HG03442 (cell line): ENCODE measurements around the gene ZNF440.
"Not testable (repeated sequence)": the region's sequence is repeated elsewhere in the genome, so short reads cannot be mapped to it uniquely, and the experiment has no call there.

Experiments
- ATAC-seq: cut with Tn5 transposase; IDR thresholded peaks from one replicate; pipeline ENCODE4 v1.9.1; 2021; ENCODE audit warnings: mild to moderate bottlenecking, moderate library complexity; ENCODE audit not compliant: unreplicated experiment

ZNF440 gene

DNA sequence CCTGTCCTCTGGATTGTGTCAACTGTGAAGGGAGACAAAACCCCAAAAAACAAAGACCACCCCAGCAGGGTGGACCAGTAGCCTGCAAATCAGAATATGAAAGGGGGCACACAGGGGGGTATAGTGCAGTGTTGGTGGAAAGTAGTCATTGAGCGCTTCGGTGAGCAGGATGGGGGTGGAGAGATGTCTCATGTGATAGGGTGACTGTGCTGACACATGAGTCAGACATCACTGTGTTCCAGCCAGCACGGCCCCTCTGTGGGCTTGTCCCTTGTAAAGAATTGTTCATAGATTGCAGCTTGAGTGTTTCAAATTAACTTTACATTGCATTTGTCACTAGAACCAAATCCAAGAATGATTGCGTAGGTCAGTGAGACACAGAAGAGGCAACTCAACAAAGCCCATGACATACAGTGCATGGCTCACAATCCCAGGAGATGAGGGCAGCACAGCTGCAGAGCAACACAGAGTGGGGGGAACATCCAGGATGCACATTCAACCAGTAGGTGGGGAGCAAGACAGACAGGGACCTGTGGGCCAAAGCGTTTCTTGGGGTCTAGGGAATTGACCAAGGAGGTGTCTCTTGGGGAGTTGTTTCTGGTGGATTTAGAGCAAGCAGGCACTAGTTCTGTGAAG is 7.5 kb downstream of the ZNF440 start:
- no peak for ATAC-seq

DNA sequence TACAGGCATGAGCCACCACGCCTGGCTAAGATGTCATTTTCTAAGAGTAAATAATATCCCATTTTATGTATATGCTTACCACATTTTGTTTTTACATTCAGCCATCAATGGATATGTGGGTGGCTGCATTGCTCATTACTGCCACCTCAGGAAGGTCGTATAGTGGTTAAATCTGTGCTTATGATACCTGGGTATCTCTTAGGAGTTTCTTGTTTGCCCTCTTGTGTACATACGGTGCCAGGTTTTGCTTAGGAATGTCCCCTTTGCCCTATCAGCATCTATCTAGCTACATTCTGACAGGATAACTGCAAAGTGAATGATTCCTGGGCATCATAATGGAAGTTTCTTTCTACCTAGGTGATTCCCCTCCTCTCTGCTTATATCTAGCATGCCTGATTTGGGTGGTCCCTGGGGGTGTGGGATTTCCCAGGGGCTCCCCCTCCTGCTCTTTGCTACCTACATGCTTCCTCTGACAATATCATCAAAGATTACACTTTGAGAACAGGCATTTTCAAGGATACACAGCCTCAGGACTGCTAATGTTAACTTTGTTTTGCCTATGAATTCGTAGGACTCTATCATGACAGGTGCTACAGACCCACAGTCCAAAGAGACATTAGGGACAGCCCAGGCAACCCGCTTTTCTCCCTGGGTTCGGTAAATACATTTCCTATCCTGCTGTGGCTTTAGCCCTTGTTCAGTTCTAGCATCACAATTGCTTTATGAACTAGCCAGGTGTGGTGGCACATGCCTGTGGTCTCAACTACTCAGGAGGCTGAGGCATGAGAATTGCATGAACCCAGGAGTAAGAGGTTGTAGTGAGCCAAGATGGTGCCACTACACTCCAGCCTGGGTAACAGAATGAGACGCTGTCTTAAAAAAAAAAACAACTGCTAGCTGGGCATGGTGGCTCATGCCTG is 15.1 kb downstream of the ZNF440 start:
- not testable (repeated sequence) for ATAC-seq

DNA sequence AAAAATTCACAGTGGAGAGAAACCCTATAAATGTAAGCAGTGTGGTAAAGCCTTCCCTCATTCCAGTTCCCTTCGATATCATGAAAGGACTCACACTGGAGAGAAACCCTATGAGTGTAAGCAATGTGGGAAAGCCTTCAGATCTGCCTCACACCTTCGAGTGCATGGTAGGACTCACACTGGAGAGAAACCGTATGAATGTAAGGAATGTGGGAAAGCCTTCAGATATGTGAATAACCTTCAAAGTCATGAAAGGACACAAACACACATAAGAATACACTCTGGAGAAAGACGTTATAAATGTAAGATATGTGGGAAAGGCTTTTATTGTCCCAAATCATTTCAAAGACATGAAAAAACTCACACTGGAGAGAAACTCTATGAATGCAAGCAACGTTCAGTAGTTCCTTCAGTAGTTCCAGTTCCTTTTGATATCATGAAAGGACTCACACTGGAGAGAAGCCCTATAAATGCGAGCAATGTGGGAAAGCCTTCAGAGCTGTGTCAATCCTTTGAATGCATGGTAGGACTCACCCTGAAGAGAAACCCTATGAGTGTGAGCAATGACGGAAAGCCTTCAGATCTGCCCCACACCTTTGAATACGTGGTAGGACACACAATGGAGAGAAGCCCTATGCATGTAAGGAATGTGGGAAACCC is 18.3 kb downstream of the ZNF440 start:
- no peak for ATAC-seq

DNA sequence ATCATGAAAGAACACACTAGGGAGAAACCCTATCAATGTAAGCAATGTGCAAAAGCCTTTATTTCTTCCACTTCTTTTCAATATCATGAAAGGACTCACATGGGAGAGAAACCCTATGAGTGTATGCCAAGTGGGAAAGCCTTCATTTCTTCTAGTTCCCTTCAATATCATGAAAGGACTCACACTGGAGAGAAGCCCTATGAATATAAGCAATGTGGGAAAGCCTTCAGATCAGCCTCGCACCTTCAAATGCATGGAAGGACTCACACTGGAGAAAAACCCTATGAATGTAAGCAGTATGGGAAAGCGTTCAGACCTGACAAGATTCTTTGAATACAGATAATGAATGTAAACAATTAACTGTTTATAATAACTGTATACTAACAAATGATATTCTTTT is 19.5 kb downstream of the ZNF440 start:
- no peak for ATAC-seq

DNA sequence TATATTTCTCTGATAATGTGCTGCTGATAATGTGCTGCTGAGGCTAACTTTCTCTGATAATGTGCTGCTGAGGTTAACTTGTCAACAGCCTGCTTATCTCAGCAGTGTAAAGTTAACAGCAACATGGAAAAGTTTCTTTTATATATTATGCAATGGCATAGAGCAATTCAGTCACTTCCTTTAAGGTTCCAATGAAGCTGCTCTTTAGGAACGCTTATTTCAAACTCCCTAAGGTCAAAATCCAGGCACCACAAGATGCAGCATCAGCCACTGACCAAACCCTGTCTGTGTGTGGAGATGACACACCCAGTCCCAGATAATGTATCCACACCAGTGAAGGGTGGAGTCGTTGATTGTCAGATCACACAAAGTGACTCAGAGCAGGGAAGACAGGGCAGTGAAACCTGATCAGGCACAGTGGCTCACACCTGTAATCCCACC is 21.6 kb downstream of the ZNF440 start:
- ATAC-seq = not testable (repeated sequence)

DNA sequence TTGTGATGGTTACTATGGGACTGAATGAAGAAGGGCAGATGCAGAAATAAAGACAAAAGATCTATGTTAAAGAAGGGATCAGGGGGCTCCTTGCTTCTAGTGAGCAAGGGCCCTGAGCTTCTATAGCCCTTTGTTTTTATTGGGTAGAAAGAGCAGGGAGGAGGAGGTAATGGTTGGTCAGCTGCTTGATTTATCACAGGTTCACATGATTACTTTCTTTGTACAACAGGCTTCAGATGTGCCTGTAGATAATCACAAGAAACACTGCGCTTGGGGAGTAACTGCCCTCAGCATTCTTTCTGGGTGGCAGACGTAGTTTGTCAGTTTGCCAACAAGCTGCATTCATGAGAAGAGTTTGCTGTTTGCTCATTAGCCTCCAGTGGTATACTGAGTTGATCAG is 29.6 kb downstream of the ZNF440 start:
- ATAC-seq = no peak

DNA sequence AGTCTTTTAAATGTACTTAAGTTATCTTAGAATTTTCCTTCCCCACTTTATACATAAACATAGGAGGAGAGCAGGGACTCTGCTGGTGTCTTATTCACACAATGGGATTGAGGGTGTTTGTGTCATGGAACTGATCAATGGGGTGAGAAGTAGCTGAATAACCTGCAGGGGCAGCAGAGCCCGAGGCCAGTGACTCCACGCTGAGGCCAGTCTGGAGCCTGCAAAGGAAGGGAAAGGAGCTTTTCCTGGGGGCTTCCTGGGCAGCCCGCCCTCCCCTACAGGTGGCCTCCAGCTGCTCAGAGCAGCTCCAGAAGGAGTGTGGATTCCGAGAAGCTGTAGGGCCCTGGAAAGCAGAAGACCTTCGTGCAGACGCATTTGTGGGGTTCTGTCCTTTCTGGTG is 33.5 kb downstream of the ZNF440 start:
- ATAC-seq = not testable (repeated sequence)

DNA sequence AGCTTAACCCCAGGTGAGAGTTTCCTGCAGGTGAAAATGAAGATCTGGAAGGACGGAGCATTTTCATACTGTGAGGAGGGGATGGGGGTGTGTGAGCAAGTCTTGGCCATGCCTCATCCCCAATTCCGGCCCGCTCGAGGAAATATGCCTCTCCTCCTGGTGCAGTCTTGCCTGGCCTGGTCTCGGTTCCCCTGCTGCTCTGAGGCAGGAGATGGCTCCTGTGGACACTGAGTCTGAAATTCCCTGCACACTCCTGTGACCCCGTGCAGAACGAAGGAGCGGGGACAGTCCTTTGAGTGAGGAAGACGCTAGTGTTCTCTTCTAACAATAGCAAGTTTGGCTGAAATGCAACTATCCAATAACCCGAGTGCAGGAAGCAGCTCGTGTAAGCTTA is 34.1 kb downstream of the ZNF440 start:
- no peak for ATAC-seq

DNA sequence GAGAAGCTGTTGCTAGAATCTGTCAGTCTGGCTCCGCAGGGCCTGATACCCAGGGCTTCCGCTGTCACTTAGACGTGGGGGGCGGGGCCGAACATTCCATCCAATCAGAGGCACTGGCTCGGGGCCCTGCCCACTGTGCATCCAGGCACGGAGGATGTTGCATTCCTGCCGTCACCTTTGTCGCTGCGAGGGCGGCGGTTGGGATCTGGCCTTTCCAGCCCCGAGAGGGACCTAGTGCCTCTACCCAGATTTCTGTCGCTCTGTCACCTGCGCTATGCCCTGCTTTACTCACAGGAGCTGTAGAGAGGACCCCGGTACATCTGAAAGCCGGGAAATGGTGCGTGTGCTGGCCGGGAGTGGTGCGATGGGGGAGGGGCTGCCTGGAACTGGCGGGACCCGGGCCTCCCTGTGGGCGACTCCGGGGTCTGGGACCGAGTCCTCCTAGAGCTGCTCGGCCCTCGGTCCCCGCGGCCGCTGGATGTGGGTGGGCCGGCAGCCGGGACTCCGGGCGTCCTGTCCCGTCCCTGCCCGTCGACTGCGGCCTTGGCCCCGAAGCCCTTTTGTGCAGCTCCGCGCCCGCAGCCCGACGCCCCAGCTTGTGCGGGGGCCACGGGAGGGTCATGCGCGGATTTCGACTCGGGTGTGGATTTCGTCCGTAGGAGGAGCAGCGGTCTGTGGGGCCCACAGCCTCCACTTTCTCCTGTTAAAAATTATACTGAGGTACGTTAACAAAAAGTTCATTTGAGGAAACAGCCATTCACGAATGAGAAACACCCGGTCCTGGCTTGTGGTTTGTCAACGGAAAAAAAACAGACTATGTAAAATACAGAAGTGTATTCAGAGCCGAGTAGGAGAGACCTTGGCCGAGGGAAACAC is 34.8 kb downstream of the ZNF440 start, which contains the start of gene ZNF439:
Gene ZNF439 (plus strand): TSS at position 133 of the 876 bp plus-strand sequence. CDS start 142 bp downstream, at position 275.
- ATAC-seq = peak; percentile 69

DNA sequence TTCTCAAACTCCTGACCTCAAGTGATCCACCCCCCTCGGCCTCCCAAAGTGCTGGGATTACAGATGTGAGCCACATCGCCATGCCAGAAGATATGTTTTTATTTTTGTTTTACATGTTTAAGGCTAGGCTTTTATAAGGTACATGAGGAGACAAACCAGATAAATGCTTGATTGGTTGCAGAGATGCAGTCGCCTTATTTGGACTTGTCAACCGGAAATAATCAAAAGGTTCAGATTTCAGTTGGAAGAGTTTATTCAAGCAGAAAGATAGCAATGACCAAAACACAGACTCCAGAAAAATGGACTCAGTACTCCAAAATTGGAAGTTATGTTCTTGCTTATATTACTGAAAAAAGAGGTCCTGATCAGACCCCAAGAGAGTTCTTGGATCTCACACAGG is 36.2 kb downstream of the ZNF440 start:
- not testable (repeated sequence) for ATAC-seq

DNA sequence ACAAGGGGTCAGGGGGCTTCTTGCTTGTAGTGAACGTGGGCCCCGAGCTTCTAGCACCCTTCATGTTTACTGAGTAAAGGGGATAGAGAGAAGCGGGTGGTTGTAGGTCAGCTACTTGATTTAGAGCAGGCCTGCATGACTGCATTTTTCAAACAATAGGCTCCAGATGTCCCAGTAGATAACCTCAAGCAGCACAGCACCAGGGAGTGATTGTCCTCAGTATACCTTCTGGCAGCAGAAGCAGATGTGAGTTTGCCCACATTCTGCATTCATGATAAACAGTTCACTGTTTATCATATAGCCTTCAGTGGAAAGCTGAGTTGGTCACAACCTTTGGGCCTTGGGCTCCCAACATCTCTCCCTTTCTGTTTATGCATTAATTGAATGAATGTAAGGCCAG is 39.3 kb downstream of the ZNF440 start:
- ATAC-seq = no peak

DNA sequence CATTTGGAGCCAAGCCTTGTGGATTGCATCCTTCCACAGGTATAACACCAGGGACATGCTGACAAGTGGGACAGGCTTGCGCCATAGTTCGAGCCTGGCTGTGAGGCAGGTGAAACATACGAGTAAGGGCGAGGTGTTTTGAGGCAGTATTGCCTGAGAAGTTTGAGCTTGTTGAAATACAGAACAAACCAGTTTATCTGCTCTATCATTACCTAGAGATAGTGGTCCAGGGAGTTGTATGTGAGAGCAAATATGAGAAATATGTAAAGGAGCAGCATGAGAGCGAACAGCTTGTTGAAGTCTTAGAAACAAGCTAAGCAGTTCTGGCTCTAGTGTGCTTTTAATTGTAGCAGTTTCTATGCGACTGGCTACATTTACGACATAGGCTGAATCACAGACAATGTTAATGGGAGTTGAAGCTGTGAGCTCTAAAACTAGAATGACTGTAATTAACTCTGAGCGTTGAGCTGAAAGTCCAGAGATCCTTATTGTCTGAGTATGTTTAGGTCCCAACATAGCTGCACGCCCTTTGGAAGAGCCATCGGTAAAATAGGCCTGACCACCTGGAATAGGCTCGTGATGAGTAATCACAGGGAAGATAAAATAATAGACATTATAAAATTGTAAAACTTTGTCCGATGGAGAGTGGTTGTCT is 42.6 kb downstream of the ZNF440 start:
- ATAC-seq = no peak

DNA sequence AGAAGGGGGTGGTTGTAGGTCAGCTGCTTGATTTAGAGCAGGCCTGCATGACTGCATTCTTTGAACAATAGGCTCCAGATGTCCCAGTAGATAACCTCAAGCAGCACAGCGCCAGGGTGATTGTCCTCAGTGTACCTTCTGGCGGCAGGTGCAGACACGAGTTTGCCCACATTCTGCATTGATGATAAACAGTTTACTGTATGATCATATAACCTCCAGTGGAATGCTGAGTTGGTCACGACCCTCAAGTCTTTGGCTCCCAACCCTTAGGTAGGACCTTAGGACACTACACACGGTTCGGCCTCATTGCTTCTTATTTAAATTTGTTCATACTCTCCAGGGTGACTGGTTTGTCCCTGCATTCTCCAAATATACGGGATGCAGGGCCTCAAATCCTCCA is 46.6 kb downstream of the ZNF440 start:
- no peak for ATAC-seq

DNA sequence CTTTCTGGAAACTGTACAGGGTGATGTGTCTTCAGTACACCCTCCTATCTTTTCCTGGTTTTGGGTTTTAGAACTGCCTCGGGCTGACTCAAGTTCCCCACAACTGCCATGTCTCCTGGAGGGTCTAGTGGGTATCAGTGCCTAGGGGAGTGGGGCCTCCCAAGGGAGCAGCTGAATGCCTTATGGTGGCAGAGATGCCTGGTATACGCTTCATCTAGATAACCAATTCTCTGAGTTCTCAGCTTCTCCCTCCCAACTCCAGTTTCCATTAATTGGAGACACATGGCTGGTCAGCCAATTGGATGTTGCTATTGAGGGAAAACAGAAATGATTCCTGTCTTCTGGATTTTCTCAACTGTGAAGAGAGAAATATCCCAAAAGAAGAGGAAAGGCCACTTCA is 47.2 kb downstream of the ZNF440 start:
- no peak for ATAC-seq

DNA sequence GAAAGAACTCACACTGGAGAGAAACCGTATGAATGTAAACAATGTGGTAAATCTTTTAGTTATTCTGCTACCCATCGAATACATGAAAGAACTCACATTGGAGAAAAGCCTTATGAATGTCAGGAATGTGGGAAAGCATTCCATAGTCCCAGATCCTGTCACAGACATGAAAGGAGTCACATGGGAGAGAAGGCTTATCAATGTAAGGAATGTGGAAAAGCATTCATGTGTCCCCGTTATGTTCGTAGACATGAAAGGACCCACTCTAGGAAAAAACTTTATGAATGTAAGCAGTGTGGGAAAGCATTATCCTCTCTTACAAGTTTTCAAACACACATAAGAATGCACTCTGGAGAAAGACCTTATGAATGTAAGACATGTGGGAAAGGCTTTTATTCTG is 53.7 kb downstream of the ZNF440 start:
- ATAC-seq = not testable (repeated sequence)

DNA sequence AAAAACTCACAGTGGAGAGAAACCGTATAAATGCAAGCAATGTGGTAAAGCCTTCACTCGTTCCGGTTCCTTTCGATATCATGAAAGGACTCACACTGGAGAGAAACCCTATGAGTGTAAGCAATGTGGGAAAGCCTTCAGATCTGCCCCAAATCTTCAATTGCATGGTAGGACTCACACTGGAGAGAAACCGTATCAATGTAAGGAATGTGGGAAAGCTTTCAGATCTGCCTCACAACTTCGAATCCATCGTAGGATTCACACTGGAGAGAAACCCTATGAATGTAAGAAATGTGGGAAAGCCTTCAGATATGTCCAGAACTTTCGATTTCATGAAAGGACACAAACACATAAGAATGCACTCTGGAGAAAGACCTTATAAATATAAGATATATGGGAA is 54.1 kb downstream of the ZNF440 start:
- ATAC-seq = no peak

DNA sequence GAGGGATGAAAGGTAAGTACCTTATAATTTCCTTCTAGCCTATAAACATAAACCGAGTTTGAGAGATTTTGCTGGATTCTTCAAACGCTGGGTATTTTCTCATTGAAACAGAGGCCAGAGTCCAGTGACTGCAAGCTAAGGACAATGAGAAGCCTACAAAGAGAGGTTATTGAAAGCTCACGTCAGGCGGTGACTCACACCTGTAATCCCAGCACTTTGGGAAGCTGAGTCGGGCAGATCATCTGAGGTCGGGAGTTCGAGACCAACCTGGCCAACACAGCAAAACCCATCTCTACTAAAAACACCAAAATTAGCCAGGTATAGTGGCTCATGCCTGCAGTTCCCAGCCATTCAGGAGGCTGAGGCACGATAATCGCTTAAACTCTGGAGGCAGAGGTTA is 58.6 kb downstream of the ZNF440 start:
- ATAC-seq = no peak

DNA sequence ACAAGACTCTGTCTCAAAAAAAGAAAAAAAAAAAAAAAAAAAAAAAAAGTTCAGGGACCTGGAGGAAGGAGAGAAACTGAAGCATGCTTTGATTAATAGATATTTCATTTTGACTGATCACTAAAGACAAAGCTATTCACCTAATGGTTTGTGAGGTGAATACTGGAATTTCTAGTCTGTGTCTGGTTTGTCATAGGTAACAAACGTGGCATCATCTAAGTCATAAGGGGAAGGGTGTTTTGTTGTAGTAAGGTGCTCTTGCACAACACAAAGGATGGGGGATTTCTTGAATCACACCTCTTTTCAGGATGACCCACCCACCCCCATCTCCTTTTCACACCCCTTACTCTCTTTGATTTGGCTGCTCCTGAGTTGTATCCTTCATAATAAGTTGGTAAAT is 59.7 kb downstream of the ZNF440 start:
- no peak for ATAC-seq

DNA sequence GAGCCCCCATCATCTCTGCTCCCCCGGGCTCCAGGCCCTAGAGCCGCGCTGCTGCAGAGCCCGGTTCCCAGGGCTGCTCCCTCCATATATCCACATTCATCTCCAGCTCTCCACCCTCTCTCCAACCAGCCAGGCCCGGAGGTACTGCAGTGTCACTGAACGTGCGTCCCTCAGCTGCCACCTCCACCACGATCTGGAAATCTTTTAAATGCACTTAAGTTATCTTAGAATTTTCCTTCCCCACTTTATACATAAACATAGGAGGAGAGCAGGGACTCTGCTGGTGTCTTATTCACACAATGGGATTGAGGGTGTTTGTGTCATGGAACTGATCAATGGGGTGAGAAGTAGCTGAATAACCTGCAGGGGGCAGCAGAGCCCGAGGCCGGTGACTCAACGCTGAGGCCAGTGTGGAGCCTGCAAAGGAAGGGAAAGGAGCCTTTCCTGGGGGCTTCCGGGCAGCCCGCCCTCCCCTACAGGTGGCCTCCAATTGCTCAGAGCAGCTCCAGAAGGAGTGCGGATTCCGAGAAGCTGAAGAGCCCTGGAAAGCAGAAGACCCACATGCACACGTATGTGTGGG is 65.7 kb downstream of the ZNF440 start:
- not testable (repeated sequence) for ATAC-seq

DNA sequence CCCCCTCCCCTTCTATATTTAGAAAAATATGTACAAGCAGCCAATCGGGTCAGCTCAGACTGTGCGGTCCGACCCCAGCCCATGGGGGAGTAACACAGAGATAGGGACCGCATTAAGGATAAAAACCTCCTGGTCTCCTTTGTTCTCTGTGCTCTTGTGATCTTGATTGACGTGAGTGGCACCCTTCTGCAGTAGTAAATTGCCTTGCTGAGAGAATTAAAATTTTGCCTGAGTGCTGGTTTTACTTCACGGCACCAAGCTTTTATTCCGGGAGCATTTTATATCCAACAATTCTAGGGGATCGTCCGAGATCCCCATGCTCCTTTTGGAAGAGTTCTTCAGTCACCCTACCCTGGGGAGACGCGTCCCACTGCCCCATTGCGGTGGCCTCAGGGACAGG is 66.5 kb downstream of the ZNF440 start:
- no peak for ATAC-seq
